HepG2 (cell line): ENCODE data around the gene POLR2H. TPM values are rescaled to one million over a fixed set of nuclear protein-coding genes. Genes with fewer than 3 reads are reported as not detected.

ENCODE experiments used
- DBP ChIP-seq: sonication (generic); formaldehyde crosslinking; IDR thresholded peaks from 2 replicates; pipeline ENCODE4 v1.4.0; 2020; ENCODE audit warnings: missing genetic modification reagents; ENCODE audit errors: not compliant biosample characterization
- FOXP4 ChIP-seq: sonication (generic); formaldehyde crosslinking; IDR thresholded peaks from 2 replicates; pipeline ENCODE4 v1.4.0; 2020; ENCODE audit warnings: missing genetic modification reagents
- GLMP ChIP-seq: sonication (generic); formaldehyde crosslinking; IDR thresholded peaks from 2 replicates; pipeline ENCODE4 v1.9.0; 2021; ENCODE audit warnings: missing genetic modification reagents, mild to moderate bottlenecking, borderline replicate concordance
- IKZF4 ChIP-seq: sonication (generic); formaldehyde crosslinking; IDR thresholded peaks from 2 replicates; pipeline ENCODE4 v1.5.1; 2020; ENCODE audit warnings: borderline replicate concordance, mild to moderate bottlenecking, low read depth, missing genetic modification reagents; ENCODE audit errors: not compliant biosample characterization
- NFE2 ChIP-seq: sonication (generic); formaldehyde crosslinking; IDR thresholded peaks from 2 replicates; pipeline ENCODE4 v1.4.0; 2020; ENCODE audit warnings: missing genetic modification reagents
- SAFB2 ChIP-seq: sonication (generic); formaldehyde crosslinking; IDR thresholded peaks from 2 replicates; pipeline ENCODE4 v1.5.1; 2020; ENCODE audit warnings: missing genetic modification reagents, low read depth, mild to moderate bottlenecking, borderline replicate concordance
- SPEN ChIP-seq: sonication (generic); formaldehyde crosslinking; IDR thresholded peaks from 2 replicates; pipeline ENCODE4 v1.5.1; 2020; ENCODE audit warnings: low read depth, mild to moderate bottlenecking, missing genetic modification reagents
- ZBTB42 ChIP-seq: sonication (generic); formaldehyde crosslinking; IDR thresholded peaks from 2 replicates; pipeline ENCODE4 v1.5.0; 2020; ENCODE audit warnings: mild to moderate bottlenecking, missing genetic modification reagents
- ZNF17 ChIP-seq: sonication (generic); formaldehyde crosslinking; IDR thresholded peaks from 2 replicates; pipeline ENCODE4 v1.5.0; 2020; ENCODE audit warnings: mild to moderate bottlenecking, missing genetic modification reagents
- ZNF331 ChIP-seq: sonication (generic); formaldehyde crosslinking; IDR thresholded peaks from 2 replicates; pipeline ENCODE4 v1.4.0; 2020; ENCODE audit warnings: missing genetic modification reagents
- ZNF367 ChIP-seq: sonication (generic); formaldehyde crosslinking; IDR thresholded peaks from 2 replicates; pipeline ENCODE4 v1.4.0; 2020; ENCODE audit warnings: missing genetic modification reagents, borderline replicate concordance
- ZNF639 ChIP-seq: conservative IDR thresholded peaks from 2 replicates; pipeline ENCODE4 v1.6.1; 2018; ENCODE audit warnings: missing genetic modification reagents
- ZNF781 ChIP-seq: sonication (generic); formaldehyde crosslinking; IDR thresholded peaks from 2 replicates; pipeline ENCODE4 v1.5.1; 2020; ENCODE audit warnings: borderline replicate concordance, mild to moderate bottlenecking, missing genetic modification reagents; ENCODE audit errors: not compliant biosample characterization
- ZNF841 ChIP-seq: sonication (generic); formaldehyde crosslinking; IDR thresholded peaks from 2 replicates; pipeline ENCODE4 v1.8.1; 2023; ENCODE audit warnings: missing genetic modification reagents, borderline replicate concordance
- ZSCAN31 ChIP-seq: sonication (generic); formaldehyde crosslinking; IDR thresholded peaks from 2 replicates; pipeline ENCODE4 v1.5.0; 2020; ENCODE audit warnings: low read depth, mild to moderate bottlenecking, missing genetic modification reagents
- polyA plus RNA-seq, 8 experiments: library from polyadenylated mRNA; depleted of rRNA in 3 of 8; stranded (reverse) in 7 of 8; unstranded in 1 of 8; fragments of >200 nt; fragmentation: Illumina TruSeq in 4 of 8; extraction: Trizol in 4 of 8; gene quantifications; 2 replicates each; pipeline versions ENCODE4 v1.2.1 to v1.2.3, GENCODE V29; 2011 to 2016; ENCODE audit warnings: low read depth in 4 of 8, missing spikeins in 1 of 8, mixed read lengths in 1 of 8; ENCODE audit not compliant: insufficient read depth in 1 of 8
- total RNA-seq, 5 experiments: library from RNA; depleted of rRNA; stranded (reverse); fragments of >200 nt; fragmentation: Illumina TruSeq; extraction: Trizol; gene quantifications; 2 replicates each; pipeline ENCODE4 v1.2.3, GENCODE V29; 2016; ENCODE audit warnings: low read depth in 1 of 5
- TF ChIP-seq, protein P1 (sequence below): sonication (generic); formaldehyde crosslinking; IDR thresholded peaks from 2 replicates; pipeline ENCODE4 v1.5.0; 2020; ENCODE audit warnings: mild to moderate bottlenecking, missing genetic modification reagents
- TF ChIP-seq, protein P2 (sequence below): sonication (generic); formaldehyde crosslinking; IDR thresholded peaks from 2 replicates; pipeline ENCODE4 v1.4.0; 2020; ENCODE audit warnings: missing genetic modification reagents, borderline replicate concordance

The POLR2H gene
- total and polyA plus RNA-seq, 2 of the 13 experiments (the other 11 are each of a cell fraction or from before 2014, with no cell fraction given): 118 to 194 TPM

DNA sequence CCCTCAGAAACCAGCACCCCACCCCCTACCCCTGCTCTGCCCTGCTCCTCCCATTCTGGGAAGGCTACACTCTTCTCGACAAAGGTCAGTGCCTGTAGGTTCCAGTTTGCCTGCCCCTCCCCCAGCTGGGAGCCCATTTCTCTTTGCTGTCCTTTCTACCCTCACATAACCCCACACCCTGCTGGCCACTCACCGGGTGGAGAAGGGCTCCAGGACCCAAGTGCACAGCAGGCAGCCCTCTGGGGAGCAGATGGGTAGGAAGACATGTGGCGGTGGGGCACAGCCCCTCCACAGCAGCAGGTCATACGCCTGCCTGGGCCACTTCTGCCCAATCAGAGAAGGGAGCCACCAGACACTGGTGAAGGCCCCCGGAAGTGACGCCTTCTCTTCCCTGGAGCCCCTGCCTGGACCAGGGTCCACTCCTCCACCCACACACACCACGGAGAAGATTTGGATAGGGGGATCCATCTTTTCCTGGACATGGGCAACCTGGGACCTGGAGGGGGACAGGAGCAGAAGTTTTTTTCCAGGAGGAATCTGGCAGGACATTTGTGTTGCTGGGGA lies 16.5 kb downstream of the POLR2H start, which contains the start of gene THPO (continued):
- TF ChIP-seq ZNF639: no peak
- TF ChIP-seq IKZF4: no peak
- no peak for TF ChIP-seq ZNF17 (CRISPR knock-in tag)
- TF ChIP-seq ZNF331 (CRISPR knock-in tag): no peak; the same call in 1 of the 2 replicates
- TF ChIP-seq DBP (CRISPR knock-in tag): no peak
- TF ChIP-seq ZNF781 (CRISPR knock-in tag): no peak
- TF ChIP-seq NFE2 (CRISPR knock-in tag): no peak
- TF ChIP-seq FOXP4 (CRISPR knock-in tag): peak; percentile 30; the same call in 1 of the 2 replicates
- TF ChIP-seq ZNF841 (CRISPR knock-in tag): no peak
- TF ChIP-seq, protein P1, sequence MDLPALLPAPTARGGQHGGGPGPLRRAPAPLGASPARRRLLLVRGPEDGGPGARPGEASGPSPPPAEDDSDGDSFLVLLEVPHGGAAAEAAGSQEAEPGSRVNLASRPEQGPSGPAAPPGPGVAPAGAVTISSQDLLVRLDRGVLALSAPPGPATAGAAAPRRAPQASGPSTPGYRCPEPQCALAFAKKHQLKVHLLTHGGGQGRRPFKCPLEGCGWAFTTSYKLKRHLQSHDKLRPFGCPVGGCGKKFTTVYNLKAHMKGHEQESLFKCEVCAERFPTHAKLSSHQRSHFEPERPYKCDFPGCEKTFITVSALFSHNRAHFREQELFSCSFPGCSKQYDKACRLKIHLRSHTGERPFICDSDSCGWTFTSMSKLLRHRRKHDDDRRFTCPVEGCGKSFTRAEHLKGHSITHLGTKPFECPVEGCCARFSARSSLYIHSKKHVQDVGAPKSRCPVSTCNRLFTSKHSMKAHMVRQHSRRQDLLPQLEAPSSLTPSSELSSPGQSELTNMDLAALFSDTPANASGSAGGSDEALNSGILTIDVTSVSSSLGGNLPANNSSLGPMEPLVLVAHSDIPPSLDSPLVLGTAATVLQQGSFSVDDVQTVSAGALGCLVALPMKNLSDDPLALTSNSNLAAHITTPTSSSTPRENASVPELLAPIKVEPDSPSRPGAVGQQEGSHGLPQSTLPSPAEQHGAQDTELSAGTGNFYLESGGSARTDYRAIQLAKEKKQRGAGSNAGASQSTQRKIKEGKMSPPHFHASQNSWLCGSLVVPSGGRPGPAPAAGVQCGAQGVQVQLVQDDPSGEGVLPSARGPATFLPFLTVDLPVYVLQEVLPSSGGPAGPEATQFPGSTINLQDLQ (CRISPR knock-in tag): peak; percentile 69; the same call in 1 of the 2 replicates
- peak; percentile 60; the same call in 1 of the 2 replicates for TF ChIP-seq ZSCAN31 (CRISPR knock-in tag)
- no peak for TF ChIP-seq GLMP
- TF ChIP-seq, protein P2, sequence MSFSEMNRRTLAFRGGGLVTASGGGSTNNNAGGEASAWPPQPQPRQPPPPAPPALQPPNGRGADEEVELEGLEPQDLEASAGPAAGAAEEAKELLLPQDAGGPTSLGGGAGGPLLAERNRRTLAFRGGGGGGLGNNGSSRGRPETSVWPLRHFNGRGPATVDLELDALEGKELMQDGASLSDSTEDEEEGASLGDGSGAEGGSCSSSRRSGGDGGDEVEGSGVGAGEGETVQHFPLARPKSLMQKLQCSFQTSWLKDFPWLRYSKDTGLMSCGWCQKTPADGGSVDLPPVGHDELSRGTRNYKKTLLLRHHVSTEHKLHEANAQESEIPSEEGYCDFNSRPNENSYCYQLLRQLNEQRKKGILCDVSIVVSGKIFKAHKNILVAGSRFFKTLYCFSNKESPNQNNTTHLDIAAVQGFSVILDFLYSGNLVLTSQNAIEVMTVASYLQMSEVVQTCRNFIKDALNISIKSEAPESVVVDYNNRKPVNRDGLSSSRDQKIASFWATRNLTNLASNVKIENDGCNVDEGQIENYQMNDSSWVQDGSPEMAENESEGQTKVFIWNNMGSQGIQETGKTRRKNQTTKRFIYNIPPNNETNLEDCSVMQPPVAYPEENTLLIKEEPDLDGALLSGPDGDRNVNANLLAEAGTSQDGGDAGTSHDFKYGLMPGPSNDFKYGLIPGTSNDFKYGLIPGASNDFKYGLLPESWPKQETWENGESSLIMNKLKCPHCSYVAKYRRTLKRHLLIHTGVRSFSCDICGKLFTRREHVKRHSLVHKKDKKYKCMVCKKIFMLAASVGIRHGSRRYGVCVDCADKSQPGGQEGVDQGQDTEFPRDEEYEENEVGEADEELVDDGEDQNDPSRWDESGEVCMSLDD: no peak
- no peak for TF ChIP-seq SAFB2 (CRISPR knock-in tag)
- 0 out of 2 replicates have a peak, but pooled peaks have one; percentile 59 for TF ChIP-seq ZBTB42
- no peak; the same call in 1 of the 2 replicates for TF ChIP-seq SPEN (CRISPR knock-in tag)
- no peak for TF ChIP-seq ZNF367 (CRISPR knock-in tag)
